Measurements from ENCODE around the gene GLRX2. TPM values are rescaled to one million over a fixed set of nuclear protein-coding genes. Genes with fewer than 3 reads are reported as not detected.

The GLRX2 gene
- total and polyA plus RNA-seq, 5 donors: 25.3 to 37.3 (median 31.7) TPM

Small RNAs within 50 kb of the gene (microRNA-seq; reads per million reads assigned to microRNA genes)
- 0 reads per million in 2 donors for gene MIR1278

Other genes with a start within 250 kb of the GLRX2 start
- 10 to 100 TPM; 34.2 to 39.4 (median 36.7) TPM for gene UCHL5, start 46.1 kb downstream of the GLRX2 start, total RNA-seq
- gene UCHL5, start 46.1 kb downstream of the GLRX2 start, polyA plus RNA-seq: 26.9 TPM
- gene RO60, start 45.8 kb downstream of the GLRX2 start, total RNA-seq: 10 to 100 TPM; 50.7 to 60.8 (median 58.0) TPM
- gene RO60, start 45.8 kb downstream of the GLRX2 start, polyA plus RNA-seq: 11.1 TPM
- 10 to 100 TPM; 53.5 to 60.9 (median 55.4) TPM for gene CDC73, start 16.6 kb upstream of the GLRX2 start, total RNA-seq
- gene CDC73, start 16.6 kb upstream of the GLRX2 start, polyA plus RNA-seq: 12.4 TPM
- gene B3GALT2, start 81.2 kb upstream of the GLRX2 start, total RNA-seq: 10 to 100 TPM; 36.4 to 73.5 (median 57.0) TPM
- 25.5 TPM for gene B3GALT2, start 81.2 kb upstream of the GLRX2 start, polyA plus RNA-seq